GM21390 (cell line): ENCODE results near the gene TMEM258.

Experiments used
- ATAC-seq: cut with Tn5 transposase; IDR thresholded peaks from one replicate; pipeline ENCODE4 v1.9.1; 2021; ENCODE audit not compliant: unreplicated experiment

The TMEM258 gene

DNA sequence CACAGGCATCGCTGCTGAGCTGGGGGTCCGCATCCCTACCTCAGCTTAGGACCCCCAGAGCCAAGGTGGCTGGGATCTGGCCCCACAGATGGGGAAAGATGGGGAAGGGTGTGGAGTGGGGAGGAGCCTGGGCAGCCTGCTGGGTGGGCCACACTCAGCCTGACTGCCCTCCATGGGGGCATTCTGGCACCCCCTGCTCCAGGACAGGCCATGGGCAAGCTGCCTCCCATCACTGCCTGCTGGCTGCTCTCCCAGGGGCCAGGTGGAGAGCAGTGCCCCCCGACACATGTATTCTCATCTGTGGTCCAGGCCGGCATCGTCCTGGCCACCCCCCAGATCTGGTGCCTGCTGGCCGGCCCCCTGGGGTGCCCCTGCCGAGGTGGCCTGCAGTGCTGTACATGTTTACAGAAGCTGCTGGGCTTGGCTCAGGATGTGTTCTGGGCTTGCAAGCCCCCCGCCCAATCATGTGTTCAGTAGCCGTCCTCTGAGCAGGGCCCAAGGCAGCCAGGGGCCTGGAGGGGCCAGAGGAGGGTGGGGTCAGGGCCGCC lies 47.7 kb downstream of the TMEM258 start:
- ATAC-seq, result no peak

GRCh38 chr11:61744181-61744580 lies 48.2 kb downstream of the TMEM258 start:
- ATAC-seq, result no peak

GRCh38 chr11:61743486-61744095 lies 48.8 kb downstream of the TMEM258 start:
- no peak for ATAC-seq

DNA sequence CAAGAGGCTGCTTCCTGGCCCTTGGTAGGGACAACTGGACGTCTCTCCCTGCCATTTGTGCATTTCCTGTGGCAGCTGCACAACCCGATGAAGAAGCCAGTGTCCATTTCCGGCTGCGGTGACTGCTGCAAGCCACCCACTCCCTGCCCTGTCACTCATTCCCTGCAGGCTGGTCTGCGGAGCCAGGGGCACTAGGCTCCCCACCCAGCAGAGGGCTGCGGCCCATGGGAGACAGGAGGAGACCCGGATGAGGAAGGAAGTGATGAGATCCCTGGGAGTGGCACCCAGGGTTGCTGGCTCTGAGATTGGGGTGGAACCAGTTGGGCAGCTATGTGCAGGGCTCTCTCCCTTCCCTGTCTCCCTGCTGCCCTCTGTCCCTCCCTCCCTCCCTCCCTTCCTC lies 50.0 kb downstream of the TMEM258 start:
- no peak for ATAC-seq

- ATAC-seq, result no peak
These were observed 52.4 kb downstream of the TMEM258 start for GRCh38 chr11:61739966-61740365.

GRCh38 chr11:61739413-61739812 lies 53.0 kb downstream of the TMEM258 start:
- no peak for ATAC-seq
